Type B pancreatic cell (in vitro differentiated cells): ENCODE measurements around the gene MICU1. TPM values are rescaled to one million over a fixed set of nuclear protein-coding genes. Genes with fewer than 3 reads are reported as not detected.

Experiments
- DNase-seq: peaks from one replicate; pipeline ENCODE4 v3.0.0; 2021; ENCODE audit warnings: mixed read lengths; ENCODE audit not compliant: unreplicated experiment; ENCODE audit errors: extremely low spot score
- H3K27ac Mint-ChIP-seq: 2 replicates; pipeline ENCODE4 v1.8.0; 2021; ENCODE audit warnings: mild to moderate bottlenecking, mixed read lengths
- H3K27me3 Mint-ChIP-seq: 2 replicates; pipeline ENCODE4 v1.8.0; 2021; ENCODE audit warnings: mixed read lengths
- H3K36me3 Mint-ChIP-seq: 2 replicates; pipeline ENCODE4 v1.8.0; 2021; ENCODE audit warnings: mixed read lengths
- H3K4me1 Mint-ChIP-seq: one replicate; pipeline ENCODE4 v1.8.0; 2021; ENCODE audit warnings: mixed read lengths; ENCODE audit not compliant: unreplicated experiment
- H3K4me3 Mint-ChIP-seq: 2 replicates; pipeline ENCODE4 v1.8.0; 2021; ENCODE audit warnings: mild to moderate bottlenecking, mixed read lengths
- H3K9me3 Mint-ChIP-seq: 2 replicates; pipeline ENCODE4 v1.8.0; 2021; ENCODE audit warnings: mixed read lengths
- CTCF ChIP-seq: fragments of 200-600 bp; sonication (generic); conservative IDR thresholded peaks from 2 replicates; pipeline ENCODE4 v1.5.0; 2021; ENCODE audit warnings: antibody characterized with exemption, mild to moderate bottlenecking
- total RNA-seq: library from RNA; stranded (reverse); gene quantifications from 2 replicates; pipeline ENCODE4 v1.2.1, GENCODE V29; 2021; ENCODE audit warnings: low replicate concordance

Gene MICU1
- total RNA-seq, 1 donor from 2014 or later: 40.3 TPM

GRCh38 chr10:72370201-72370722, 255.6 kb downstream of the MICU1 start:
- Mint-ChIP-seq H3K27me3 (no peaks in the 10 kb centered on the region), H3K4me3 (no peak overlapping the region), H3K9me3 (no peaks in the 10 kb centered on the region), H3K27ac (no peak overlapping the region), H3K4me1 (no peaks in the 10 kb centered on the region), H3K36me3 (peaks cover 5% of the 10 kb centered on the region)
- DNase-seq: no peak
- TF ChIP-seq CTCF: no peak

GRCh38 chr10:72367301-72367960, 258.4 kb downstream of the MICU1 start:
- peaks cover 9% of the 10 kb centered on the region for H3K36me3 Mint-ChIP-seq
- H3K4me3 Mint-ChIP-seq: no peak overlapping the region
- DNase-seq: no peak
- no peak for TF ChIP-seq CTCF
- peaks cover 7% of the 10 kb centered on the region for H3K4me1 Mint-ChIP-seq
- no peaks in the 10 kb centered on the region for H3K9me3 Mint-ChIP-seq
- no peaks in the 10 kb centered on the region for H3K27me3 Mint-ChIP-seq
- no peak overlapping the region for H3K27ac Mint-ChIP-seq

GRCh38 chr10:72365106-72365895, 260.6 kb downstream of the MICU1 start:
- H3K36me3 Mint-ChIP-seq: peaks cover 9% of the 10 kb centered on the region
- H3K4me3 Mint-ChIP-seq: no peak overlapping the region
- peaks cover 7% of the 10 kb centered on the region for H3K4me1 Mint-ChIP-seq
- H3K27me3 Mint-ChIP-seq: no peaks in the 10 kb centered on the region
- TF ChIP-seq CTCF: no peak
- no peaks in the 10 kb centered on the region for H3K9me3 Mint-ChIP-seq
- DNase-seq: no peak
- no peak overlapping the region for H3K27ac Mint-ChIP-seq

GRCh38 chr10:72364239-72364777, 261.6 kb downstream of the MICU1 start:
- H3K9me3 Mint-ChIP-seq: no peaks in the 10 kb centered on the region
- H3K27me3 Mint-ChIP-seq: no peaks in the 10 kb centered on the region
- H3K27ac Mint-ChIP-seq: peak overlapping the region; percentile 62
- peak overlapping the region; percentile 25 for H3K4me3 Mint-ChIP-seq
- DNase-seq: peak; percentile 90
- H3K4me1 Mint-ChIP-seq: peaks cover 7% of the 10 kb centered on the region
- peaks cover 9% of the 10 kb centered on the region for H3K36me3 Mint-ChIP-seq
- peak; percentile 98 for TF ChIP-seq CTCF

- no peak overlapping the region for H3K27ac Mint-ChIP-seq
- H3K27me3 Mint-ChIP-seq: no peaks in the 10 kb centered on the region
- DNase-seq: no peak
- H3K4me1 Mint-ChIP-seq: peaks cover 18% of the 10 kb centered on the region
- H3K4me3 Mint-ChIP-seq: no peak overlapping the region
- H3K36me3 Mint-ChIP-seq: peaks cover 4% of the 10 kb centered on the region
- H3K9me3 Mint-ChIP-seq: no peaks in the 10 kb centered on the region
- TF ChIP-seq CTCF: no peak
Measured at GRCh38 chr10:72356987-72357386, 268.9 kb downstream of the MICU1 start.
